HEK293 (cell line): ENCODE results near the gene SHC3.

Experiments
- CTCF ChIA-PET: fragments of 350-600 bp; formaldehyde crosslinking; extraction: SDS; loops from one replicate; lab custom pipeline; 2021; ENCODE audit warnings: antibody characterized with exemption; lab: Yijun Ruan, JAX
- POLR2A ChIA-PET: fragments of 300-600 bp; formaldehyde crosslinking; extraction: SDS; loops from one replicate; lab custom pipeline; 2020; ENCODE audit warnings: antibody characterized with exemption, inconsistent platforms; lab: Yijun Ruan, JAX
- H3K27ac ChIP-seq: fragments of 200-500 bp; sonication (Bioruptor generic); 2 replicates; pipeline ENCODE4 v1.5.1; 2014; ENCODE audit warnings: low read depth, low read length, control low read depth, inconsistent platforms; ENCODE audit errors: extremely low read depth
- H3K36me3 ChIP-seq, 2 experiments: fragments of 200-500 bp in 1 of 2; sonication (Bioruptor generic) in 1 of 2; 1 replicate in 1 of 2; 2 replicates in 1 of 2; pipeline ENCODE4 v1.5.1; 2014 to 2017; ENCODE audit warnings: inconsistent platforms in 2 of 2, low read length in 2 of 2; ENCODE audit not compliant: control insufficient read depth in 2 of 2, insufficient read depth in 1 of 2
- H3K4me1 ChIP-seq: fragments of 200-500 bp; sonication (Bioruptor generic); 2 replicates; pipeline ENCODE4 v1.5.1; 2014; ENCODE audit warnings: mild to moderate bottlenecking, low read length, inconsistent platforms; ENCODE audit not compliant: control insufficient read depth, insufficient read depth
- H3K4me3 ChIP-seq: 2 replicates; pipeline ENCODE4 v1.5.1; 2011; ENCODE audit warnings: low read depth, mild to moderate bottlenecking, control low read depth, low read length, moderate library complexity
- H3K9me3 ChIP-seq: fragments of 200-500 bp; sonication (Bioruptor generic); 2 replicates; pipeline ENCODE4 v1.5.1; 2014; ENCODE audit warnings: low read depth, low read length, inconsistent platforms; ENCODE audit not compliant: control insufficient read depth, insufficient read depth
- BCL11A ChIP-seq: fragments of 450-650 bp; formaldehyde crosslinking; IDR thresholded peaks from 2 replicates; pipeline ENCODE4 v1.5.1; 2016; ENCODE audit warnings: low read depth, missing biosample characterization, missing genetic modification characterization
- HOXC10 ChIP-seq: sonication (generic); formaldehyde crosslinking; IDR thresholded peaks from 2 replicates; pipeline ENCODE4 v1.8.1; 2023; ENCODE audit warnings: mild to moderate bottlenecking, missing genetic modification reagents
- ZBTB1 ChIP-seq: fragments of 450-650 bp; formaldehyde crosslinking; IDR thresholded peaks from 2 replicates; pipeline ENCODE4 v1.5.1; 2016; ENCODE audit warnings: missing biosample characterization, missing genetic modification characterization
- ZBTB10 ChIP-seq: fragments of 450-650 bp; formaldehyde crosslinking; IDR thresholded peaks from 2 replicates; pipeline ENCODE4 v1.5.1; 2016; ENCODE audit warnings: missing biosample characterization, missing genetic modification characterization
- ZBTB17 ChIP-seq: fragments of 450-650 bp; formaldehyde crosslinking; IDR thresholded peaks from 2 replicates; pipeline ENCODE4 v1.5.1; 2016; ENCODE audit warnings: missing biosample characterization, missing genetic modification characterization
- ZBTB20 ChIP-seq: fragments of 450-650 bp; formaldehyde crosslinking; IDR thresholded peaks from 2 replicates; pipeline ENCODE4 v1.5.1; 2016; ENCODE audit warnings: missing biosample characterization, missing genetic modification characterization
- ZNF146 ChIP-seq: fragments of 450-650 bp; formaldehyde crosslinking; IDR thresholded peaks from 2 replicates; pipeline ENCODE4 v1.5.1; 2016; ENCODE audit warnings: missing biosample characterization, missing genetic modification characterization
- ZNF202 ChIP-seq: fragments of 450-650 bp; formaldehyde crosslinking; IDR thresholded peaks from 2 replicates; pipeline ENCODE4 v1.5.1; 2016; ENCODE audit warnings: missing biosample characterization, missing genetic modification characterization, borderline replicate concordance
- ZNF248 ChIP-seq: fragments of 450-650 bp; formaldehyde crosslinking; IDR thresholded peaks from 2 replicates; pipeline ENCODE4 v1.5.1; 2017; ENCODE audit warnings: missing biosample characterization, missing genetic modification characterization
- ZNF341 ChIP-seq: fragments of 450-650 bp; formaldehyde crosslinking; IDR thresholded peaks from 2 replicates; pipeline ENCODE4; 2016; ENCODE audit warnings: low read depth, missing biosample characterization, missing genetic modification characterization
- ZNF391 ChIP-seq: fragments of 450-650 bp; formaldehyde crosslinking; IDR thresholded peaks from 2 replicates; pipeline ENCODE4 v1.5.1; 2016; ENCODE audit warnings: low read depth, missing biosample characterization, missing genetic modification characterization, borderline replicate concordance
- ZNF398 ChIP-seq: fragments of 450-650 bp; formaldehyde crosslinking; IDR thresholded peaks from 2 replicates; pipeline ENCODE4 v1.5.1; 2017; ENCODE audit warnings: missing biosample characterization, missing genetic modification characterization
- ZNF416 ChIP-seq: fragments of 450-650 bp; formaldehyde crosslinking; IDR thresholded peaks from 2 replicates; pipeline ENCODE4 v1.5.1; 2016; ENCODE audit warnings: missing biosample characterization, missing genetic modification characterization
- ZNF513 ChIP-seq: fragments of 450-650 bp; IDR thresholded peaks from 2 replicates; pipeline ENCODE4 v1.5.1; 2018; ENCODE audit warnings: missing biosample characterization, missing genetic modification characterization
- ZNF514 ChIP-seq: fragments of 450-650 bp; formaldehyde crosslinking; IDR thresholded peaks from 2 replicates; pipeline ENCODE4 v1.5.1; 2016; ENCODE audit warnings: missing biosample characterization, missing genetic modification characterization
- ZNF518A ChIP-seq: fragments of 450-650 bp; formaldehyde crosslinking; conservative IDR thresholded peaks from 2 replicates; pipeline ENCODE4 v1.5.1; 2016; ENCODE audit warnings: low read depth, missing biosample characterization, missing genetic modification characterization
- ZNF623 ChIP-seq: fragments of 450-650 bp; formaldehyde crosslinking; IDR thresholded peaks from 2 replicates; pipeline ENCODE4 v1.5.1; 2016; ENCODE audit warnings: missing biosample characterization, missing genetic modification characterization
- ZNF645 ChIP-seq: fragments of 450-650 bp; formaldehyde crosslinking; IDR thresholded peaks from 2 replicates; pipeline ENCODE4; 2016; ENCODE audit warnings: missing biosample characterization, missing genetic modification characterization
- ZNF677 ChIP-seq: fragments of 450-650 bp; IDR thresholded peaks from 2 replicates; pipeline ENCODE4 v1.5.0; 2018; ENCODE audit warnings: missing biosample characterization, mild to moderate bottlenecking, missing genetic modification characterization, moderate library complexity
- ZSCAN5A ChIP-seq: fragments of 450-650 bp; formaldehyde crosslinking; IDR thresholded peaks from 2 replicates; pipeline ENCODE4 v1.5.1; 2016; ENCODE audit warnings: missing biosample characterization, missing genetic modification characterization

The SHC3 gene

GRCh38 chr9:89020754-89021153, 157.9 kb downstream of the SHC3 start:
- ChIA-PET POLR2A (no interaction called here), CTCF (interaction anchor here (0.6 to 1.3 kb wide), 2 partner anchors 12 to 1812 kb away, joined by 3 read pairs; no protein-coding TSS in a partner anchor)
- Histone ChIP-seq H3K36me3 (no peaks in the 10 kb centered on the region), H3K27ac (no peak overlapping the region), H3K4me3 (no peak overlapping the region), H3K9me3 (no peaks in the 10 kb centered on the region), H3K4me1 (no peaks in the 10 kb centered on the region)
- TF ChIP-seq ZNF341 (tag by site-specific recombination) (no peak), ZBTB17 (no peak), ZNF518A (tag by site-specific recombination) (no peak), ZNF146 (no peak)

- Histone ChIP-seq H3K4me3 (no peak overlapping the region), H3K4me1 (no peaks in the 10 kb centered on the region), H3K9me3 (no peaks in the 10 kb centered on the region), H3K27ac (no peak overlapping the region), H3K36me3 (no peaks in the 10 kb centered on the region)
- ChIA-PET POLR2A (no interaction called here), CTCF (no interaction called here)
- TF ChIP-seq ZNF248 (no peak), ZNF391 (tag by site-specific recombination) (no peak), ZNF416 (tag by site-specific recombination) (no peak), ZBTB20 (tag by site-specific recombination) (no peak), ZBTB1 (no peak), HOXC10 (CRISPR knock-in tag) (no peak), ZNF514 (tag by site-specific recombination) (no peak), BCL11A (tag by site-specific recombination) (no peak), ZSCAN5A (tag by site-specific recombination) (no peak), ZNF202 (tag by site-specific recombination) (no peak), ZNF645 (tag by site-specific recombination) (no peak), ZBTB10 (no peak), ZNF513 (no peak), ZNF623 (tag by site-specific recombination) (no peak), ZNF398 (tag by site-specific recombination) (no peak), ZNF677 (tag by site-specific recombination) (no peak)
Measured at GRCh38 chr9:89015336-89015735, 163.3 kb downstream of the SHC3 start.
